Liver (tissue), 9 donors: Measurements from ENCODE around the gene ZC2HC1C. TPM values are rescaled to one million over a fixed set of nuclear protein-coding genes. Genes with fewer than 3 reads are reported as not detected.

Experiments used
- DNase-seq: peaks from one replicate; pipeline ENCODE4 v3.0.0-alpha.2; 2017; ENCODE audit warnings: low spot score
- H3K27ac ChIP-seq, 2 donors: one replicate each; pipeline ENCODE4 v1.7.0; 2013; ENCODE audit warnings: inconsistent platforms in 2 of 2, low read length in 2 of 2, control low read depth in 1 of 2, low read depth in 1 of 2, mild to moderate bottlenecking in 1 of 2
- H3K27me3 ChIP-seq, 4 donors: one replicate each; pipeline versions ENCODE4 v1.6.1 to v1.7.0; 2013; ENCODE audit warnings: low read length in 3 of 4, inconsistent platforms in 1 of 4, mild to moderate bottlenecking in 1 of 4, moderate library complexity in 1 of 4; ENCODE audit not compliant: control insufficient read depth in 4 of 4, insufficient read depth in 4 of 4
- H3K36me3 ChIP-seq, 4 donors: one replicate each; pipeline versions ENCODE4 v1.6.1 to v1.7.0; 2013; ENCODE audit warnings: low read length in 3 of 4, mild to moderate bottlenecking in 3 of 4, low read depth in 1 of 4, moderate library complexity in 1 of 4; ENCODE audit not compliant: control insufficient read depth in 4 of 4, insufficient read depth in 3 of 4
- H3K4me1 ChIP-seq, 4 donors: one replicate each; pipeline versions ENCODE4 v1.6.1 to v1.7.0; 2013; ENCODE audit warnings: low read length in 3 of 4, mild to moderate bottlenecking in 3 of 4, moderate library complexity in 1 of 4; ENCODE audit not compliant: control insufficient read depth in 4 of 4, insufficient read depth in 4 of 4
- H3K4me3 ChIP-seq, 3 donors: one replicate each; pipeline versions ENCODE4 v1.6.1 to v1.7.0; 2013; ENCODE audit warnings: low read length in 3 of 3, control low read depth in 1 of 3, low read depth in 1 of 3, mild to moderate bottlenecking in 1 of 3
- H3K9ac ChIP-seq, 2 donors: one replicate each; pipeline ENCODE4 v1.7.0; 2013; ENCODE audit warnings: low read length in 2 of 2, mild to moderate bottlenecking in 2 of 2, moderate library complexity in 2 of 2, control low read depth in 1 of 2, low read depth in 1 of 2
- H3K9me3 ChIP-seq, 4 donors: one replicate each; pipeline versions ENCODE4 v1.6.1 to v1.7.0; 2013; ENCODE audit warnings: low read length in 3 of 4; ENCODE audit not compliant: control insufficient read depth in 4 of 4
- EGR1 ChIP-seq, 2 donors: IDR thresholded peaks; 2 replicates each; pipeline ENCODE4 v1.6.1; 2016 to 2018; ENCODE audit warnings: antibody characterized with exemption in 2 of 2, low read depth in 2 of 2
- FOXA1 ChIP-seq: IDR thresholded peaks from 2 replicates; pipeline ENCODE4 v1.6.1; 2016; ENCODE audit warnings: antibody characterized with exemption
- FOXA2 ChIP-seq: IDR thresholded peaks from 2 replicates; pipeline ENCODE4 v1.6.1; 2016; ENCODE audit warnings: antibody characterized with exemption
- GABPA ChIP-seq, 2 donors: IDR thresholded peaks in 1 of 2; conservative IDR thresholded peaks in 1 of 2; 2 replicates each; pipeline ENCODE4 v1.6.1; 2016; ENCODE audit warnings: antibody characterized with exemption in 2 of 2, mild to moderate bottlenecking in 1 of 2, moderate library complexity in 1 of 2
- HNF4A ChIP-seq, 2 donors: conservative IDR thresholded peaks; 2 replicates each; pipeline ENCODE4 v1.6.1; 2016; ENCODE audit warnings: antibody characterized with exemption in 2 of 2, mild to moderate bottlenecking in 2 of 2
- HNF4G ChIP-seq: IDR thresholded peaks from 2 replicates; pipeline ENCODE4 v1.6.1; 2016; ENCODE audit warnings: antibody characterized with exemption
- JUND ChIP-seq, 2 donors: IDR thresholded peaks; 2 replicates each; pipeline ENCODE4 v1.6.1; 2016; ENCODE audit warnings: antibody characterized with exemption in 2 of 2
- NR2F2 ChIP-seq: IDR thresholded peaks from 2 replicates; pipeline ENCODE4 v1.6.1; 2016; ENCODE audit warnings: antibody characterized with exemption
- RAD21 ChIP-seq, 2 donors: IDR thresholded peaks; 2 replicates each; pipeline ENCODE4 v1.6.1; 2016; ENCODE audit warnings: antibody characterized with exemption in 2 of 2, mild to moderate bottlenecking in 2 of 2
- RXRA ChIP-seq, 2 donors: IDR thresholded peaks; 2 replicates each; pipeline ENCODE4 v1.6.1; 2017 to 2018; ENCODE audit warnings: antibody characterized with exemption in 2 of 2, mild to moderate bottlenecking in 1 of 2
- SP1 ChIP-seq: IDR thresholded peaks from 2 replicates; pipeline ENCODE4 v1.6.1; 2018; ENCODE audit warnings: antibody characterized with exemption, mild to moderate bottlenecking
- TAF1 ChIP-seq: conservative IDR thresholded peaks from 2 replicates; pipeline ENCODE4 v1.6.1; 2016; ENCODE audit warnings: antibody characterized with exemption, mild to moderate bottlenecking
- YY1 ChIP-seq: IDR thresholded peaks from 2 replicates; pipeline ENCODE4 v1.6.1; 2016; ENCODE audit warnings: antibody characterized with exemption, mild to moderate bottlenecking
- WGBS: extraction: QIAGEN DNeasy Blood & Tissue Kit; methylation state at CpG from one replicate; pipeline ENCODE4 v1.1.7; 2013; 5-methylcytosine and 5-hydroxymethylcytosine counted together
- polyA plus RNA-seq, 2 donors: library from polyadenylated mRNA; stranded (reverse) in 1 of 2; unstranded in 1 of 2; fragments of 200-250 nt in 1 of 2; fragments of >200 nt in 1 of 2; fragmentation: Nextera tagmentation in 1 of 2; extraction: Ambion mirVana in 1 of 2; gene quantifications; one replicate each; pipeline versions ENCODE4 v1.2.1 to v1.2.3, GENCODE V29; 2013 to 2015
- total RNA-seq, 2 donors: library from RNA; depleted of rRNA; stranded (reverse); fragments of >200 nt; gene quantifications; one replicate each; pipeline ENCODE4 v1.2.3, GENCODE V29; 2014
- TF ChIP-seq, protein P1 (sequence below): IDR thresholded peaks from 2 replicates; pipeline ENCODE4 v1.6.1; 2016; ENCODE audit warnings: antibody characterized with exemption
- TF ChIP-seq, protein P2 (sequence below): IDR thresholded peaks from 2 replicates; pipeline ENCODE4 v1.6.1; 2016; ENCODE audit warnings: antibody characterized with exemption
- TF ChIP-seq, protein P3 (sequence below): fragments of 150-350 bp; IDR thresholded peaks from 2 replicates; pipeline ENCODE4 v1.5.1; 2017; ENCODE audit warnings: improper control_type of control experiment, low read depth, low read length; ENCODE audit not compliant: missing input control
- TF ChIP-seq, protein P4 (sequence below): IDR thresholded peaks from 2 replicates; pipeline ENCODE4 v1.6.1; 2016; ENCODE audit warnings: antibody characterized with exemption
- donor health status: healthy.
- donor health status: healthy.
- donor health status: healthy.
- donor health status: healthy.
- donor health status: healthy.

The ZC2HC1C gene
- total and polyA plus RNA-seq, 4 donors, result 0.56 to 5.9 (median 3.5) TPM

DNA sequence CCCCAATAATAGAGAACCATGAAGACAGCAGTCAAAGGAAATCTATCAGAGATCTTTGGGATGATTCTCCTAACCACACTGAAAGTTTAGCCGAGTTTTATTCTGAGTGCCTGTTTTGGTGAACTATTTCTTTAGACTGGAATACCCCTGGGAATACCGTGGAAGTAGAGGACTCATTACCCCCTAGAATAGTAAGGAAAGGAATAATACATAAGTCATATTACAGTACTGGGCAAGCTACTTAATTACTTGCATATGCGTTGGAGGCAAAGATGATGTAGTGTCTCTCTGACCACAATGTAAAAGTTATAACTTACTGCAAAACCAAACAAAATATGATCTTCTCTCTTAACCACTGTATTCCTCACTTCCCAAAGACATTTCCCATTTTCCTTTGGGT lies 25.5 kb downstream of the ZC2HC1C start:
- Histone ChIP-seq H3K9ac (no peak overlapping the region), H3K36me3 (peaks cover 5 to 73% (median 58%) of the 10 kb centered on the region in 4 donors), H3K4me1 (no peaks in the 10 kb centered on the region), H3K27me3 (no peaks in the 10 kb centered on the region), H3K9me3 (no peaks in the 10 kb centered on the region), H3K4me3 (no peak overlapping the region), H3K27ac (no peak overlapping the region)
- 95% methylated on average over 3 of the region's 3 CpGs for WGBS
- DNase-seq, result no peak
- TF ChIP-seq JUND (IDR thresholded peaks at IDR 0.05) (no peak), GABPA (IDR thresholded peaks at IDR 0.05 in 1 of 2, conservative IDR thresholded peaks at IDR 0.05 in 1 of 2) (no peak)
- TF ChIP-seq, protein P1, sequence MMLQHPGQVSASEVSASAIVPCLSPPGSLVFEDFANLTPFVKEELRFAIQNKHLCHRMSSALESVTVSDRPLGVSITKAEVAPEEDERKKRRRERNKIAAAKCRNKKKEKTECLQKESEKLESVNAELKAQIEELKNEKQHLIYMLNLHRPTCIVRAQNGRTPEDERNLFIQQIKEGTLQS, result no peak

DNA sequence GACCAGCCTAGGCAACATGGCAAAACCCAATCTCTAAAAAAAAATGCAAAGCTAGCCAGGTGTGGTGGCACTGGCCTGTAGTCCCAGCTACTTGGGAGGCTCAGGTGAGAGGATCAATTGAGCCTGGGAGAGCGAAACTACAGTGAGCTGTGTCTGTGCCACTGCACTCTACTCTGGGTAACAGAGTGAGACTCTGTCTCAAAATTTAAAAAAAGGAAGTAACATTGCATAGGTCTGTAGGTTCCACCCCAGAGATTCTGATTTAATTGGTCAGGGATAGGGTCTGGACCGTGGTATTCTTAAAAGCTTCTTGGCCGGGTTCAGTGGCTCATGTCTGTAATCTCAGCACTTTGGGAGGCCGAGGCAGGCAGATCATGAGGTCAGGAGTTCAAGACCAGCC lies 26.2 kb downstream of the ZC2HC1C start:
- Histone ChIP-seq H3K4me1 (no peaks in the 10 kb centered on the region), H3K27ac (no peak overlapping the region), H3K9ac (no peak overlapping the region), H3K4me3 (no peak overlapping the region), H3K27me3 (no peaks in the 10 kb centered on the region), H3K9me3 (no peaks in the 10 kb centered on the region), H3K36me3 (peaks cover 5 to 73% (median 59%) of the 10 kb centered on the region in 4 donors)
- no peak for TF ChIP-seq YY1
- TF ChIP-seq, protein P2, sequence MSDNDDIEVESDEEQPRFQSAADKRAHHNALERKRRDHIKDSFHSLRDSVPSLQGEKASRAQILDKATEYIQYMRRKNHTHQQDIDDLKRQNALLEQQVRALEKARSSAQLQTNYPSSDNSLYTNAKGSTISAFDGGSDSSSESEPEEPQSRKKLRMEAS, result no peak
- TF ChIP-seq NR2F2, result no peak
- no peak for TF ChIP-seq SP1
- no peak for TF ChIP-seq TAF1
- TF ChIP-seq FOXA2, result no peak
- TF ChIP-seq RXRA (IDR thresholded peaks at IDR 0.05), result no peak
- no peak for TF ChIP-seq GABPA (IDR thresholded peaks at IDR 0.05 in 1 of 2, conservative IDR thresholded peaks at IDR 0.05 in 1 of 2)
- TF ChIP-seq EGR1 (IDR thresholded peaks at IDR 0.05; ENCODE audit: low read depth in 2 of 2), result no peak
- TF ChIP-seq, protein P3, sequence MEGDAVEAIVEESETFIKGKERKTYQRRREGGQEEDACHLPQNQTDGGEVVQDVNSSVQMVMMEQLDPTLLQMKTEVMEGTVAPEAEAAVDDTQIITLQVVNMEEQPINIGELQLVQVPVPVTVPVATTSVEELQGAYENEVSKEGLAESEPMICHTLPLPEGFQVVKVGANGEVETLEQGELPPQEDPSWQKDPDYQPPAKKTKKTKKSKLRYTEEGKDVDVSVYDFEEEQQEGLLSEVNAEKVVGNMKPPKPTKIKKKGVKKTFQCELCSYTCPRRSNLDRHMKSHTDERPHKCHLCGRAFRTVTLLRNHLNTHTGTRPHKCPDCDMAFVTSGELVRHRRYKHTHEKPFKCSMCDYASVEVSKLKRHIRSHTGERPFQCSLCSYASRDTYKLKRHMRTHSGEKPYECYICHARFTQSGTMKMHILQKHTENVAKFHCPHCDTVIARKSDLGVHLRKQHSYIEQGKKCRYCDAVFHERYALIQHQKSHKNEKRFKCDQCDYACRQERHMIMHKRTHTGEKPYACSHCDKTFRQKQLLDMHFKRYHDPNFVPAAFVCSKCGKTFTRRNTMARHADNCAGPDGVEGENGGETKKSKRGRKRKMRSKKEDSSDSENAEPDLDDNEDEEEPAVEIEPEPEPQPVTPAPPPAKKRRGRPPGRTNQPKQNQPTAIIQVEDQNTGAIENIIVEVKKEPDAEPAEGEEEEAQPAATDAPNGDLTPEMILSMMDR, result no peak
- TF ChIP-seq, protein P4, sequence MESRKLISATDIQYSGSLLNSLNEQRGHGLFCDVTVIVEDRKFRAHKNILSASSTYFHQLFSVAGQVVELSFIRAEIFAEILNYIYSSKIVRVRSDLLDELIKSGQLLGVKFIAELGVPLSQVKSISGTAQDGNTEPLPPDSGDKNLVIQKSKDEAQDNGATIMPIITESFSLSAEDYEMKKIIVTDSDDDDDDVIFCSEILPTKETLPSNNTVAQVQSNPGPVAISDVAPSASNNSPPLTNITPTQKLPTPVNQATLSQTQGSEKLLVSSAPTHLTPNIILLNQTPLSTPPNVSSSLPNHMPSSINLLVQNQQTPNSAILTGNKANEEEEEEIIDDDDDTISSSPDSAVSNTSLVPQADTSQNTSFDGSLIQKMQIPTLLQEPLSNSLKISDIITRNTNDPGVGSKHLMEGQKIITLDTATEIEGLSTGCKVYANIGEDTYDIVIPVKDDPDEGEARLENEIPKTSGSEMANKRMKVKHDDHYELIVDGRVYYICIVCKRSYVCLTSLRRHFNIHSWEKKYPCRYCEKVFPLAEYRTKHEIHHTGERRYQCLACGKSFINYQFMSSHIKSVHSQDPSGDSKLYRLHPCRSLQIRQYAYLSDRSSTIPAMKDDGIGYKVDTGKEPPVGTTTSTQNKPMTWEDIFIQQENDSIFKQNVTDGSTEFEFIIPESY, result no peak
- TF ChIP-seq RAD21 (IDR thresholded peaks at IDR 0.05), result no peak
- no peak for TF ChIP-seq FOXA1
- no peak for TF ChIP-seq HNF4A (conservative IDR thresholded peaks at IDR 0.05)
- TF ChIP-seq HNF4G, result no peak
- no peak for TF ChIP-seq JUND (IDR thresholded peaks at IDR 0.05)
- no peak for DNase-seq
- WGBS, result 93% methylated on average over 4 of the region's 4 CpGs
